GM18519 (cell line): ENCODE data around the gene CARMIL3.
"Not testable (repeated sequence)": the region's sequence is repeated elsewhere in the genome, so short reads cannot be mapped to it uniquely, and the experiment has no call there.

Experiments used
- ATAC-seq: cut with Tn5 transposase; IDR thresholded peaks from one replicate; pipeline ENCODE4 v1.9.1; 2021; ENCODE audit warnings: mild to moderate bottlenecking, moderate library complexity; ENCODE audit not compliant: unreplicated experiment, low FRiP score

The CARMIL3 gene

GRCh38 chr14:24036963-24037657, 14.7 kb upstream of the CARMIL3 start:
- not testable (repeated sequence) for ATAC-seq

GRCh38 chr14:24037658-24038037, 14.2 kb upstream of the CARMIL3 start:
- ATAC-seq: no peak

GRCh38 chr14:24038686-24039085, 13.1 kb upstream of the CARMIL3 start:
- ATAC-seq: no peak

GRCh38 chr14:24040692-24041091, 11.1 kb upstream of the CARMIL3 start:
- no peak for ATAC-seq

- ATAC-seq: no peak
These were observed 9.1 kb upstream of the CARMIL3 start for GRCh38 chr14:24042746-24043145.

- ATAC-seq: not testable (repeated sequence)
These were observed 2.8 kb upstream of the CARMIL3 start for GRCh38 chr14:24049002-24049401.

- not testable (repeated sequence) for ATAC-seq
These were observed 1.1 kb upstream of the CARMIL3 start for GRCh38 chr14:24050753-24051152.

- ATAC-seq: no peak
These were observed 527 bp upstream of the CARMIL3 start for GRCh38 chr14:24051176-24051788.

GRCh38 chr14:24052656-24053547, 1.1 kb downstream of the CARMIL3 start:
- ATAC-seq: no peak

GRCh38 chr14:24053548-24054323, 1.9 kb downstream of the CARMIL3 start:
- no peak for ATAC-seq

GRCh38 chr14:24054324-24054641, 2.5 kb downstream of the CARMIL3 start:
- ATAC-seq: no peak

- no peak for ATAC-seq
These were observed 2.8 kb downstream of the CARMIL3 start for GRCh38 chr14:24054646-24055045.

GRCh38 chr14:24055971-24056799, 4.4 kb downstream of the CARMIL3 start:
- ATAC-seq: no peak

GRCh38 chr14:24056800-24057184, 5.0 kb downstream of the CARMIL3 start:
- no peak for ATAC-seq

- no peak for ATAC-seq
These were observed 5.5 kb downstream of the CARMIL3 start for GRCh38 chr14:24057271-24057670.

GRCh38 chr14:24057867-24058259, 6.1 kb downstream of the CARMIL3 start:
- ATAC-seq: no peak

- no peak for ATAC-seq
These were observed 6.6 kb downstream of the CARMIL3 start for GRCh38 chr14:24058260-24058950.

- no peak for ATAC-seq
These were observed 7.2 kb downstream of the CARMIL3 start for GRCh38 chr14:24058951-24059475.

GRCh38 chr14:24059841-24060388, 8.1 kb downstream of the CARMIL3 start:
- no peak for ATAC-seq
